GM15510 (cell line): ENCODE measurements around the gene NR2F6.

Source experiments
- POLR2A ChIP-seq: IDR thresholded peaks from 3 replicates; pipeline ENCODE4 v1.6.1; 2011; ENCODE audit warnings: borderline replicate concordance; ENCODE audit not compliant: insufficient read length; ENCODE audit errors: extremely low read depth

The NR2F6 gene

GRCh38 chr19:17235971-17236777, 9.5 kb downstream of the NR2F6 start:
- TF ChIP-seq POLR2A: no peak

- peak; percentile 44 for TF ChIP-seq POLR2A
Observed at GRCh38 chr19:17235300-17235970, 10.3 kb downstream of the NR2F6 start.

GRCh38 chr19:17234911-17235299, 10.8 kb downstream of the NR2F6 start:
- peak; percentile 39 for TF ChIP-seq POLR2A

GRCh38 chr19:17232258-17232657, 13.5 kb downstream of the NR2F6 start:
- no peak for TF ChIP-seq POLR2A

- TF ChIP-seq POLR2A: no peak
Observed at GRCh38 chr19:17229890-17230289, 15.8 kb downstream of the NR2F6 start.

GRCh38 chr19:17227798-17228367, 17.8 kb downstream of the NR2F6 start:
- no peak for TF ChIP-seq POLR2A

- TF ChIP-seq POLR2A: peak; percentile 93
Observed at GRCh38 chr19:17226002-17226933, 19.5 kb downstream of the NR2F6 start, which contains the start of gene OCEL1. Gene OCEL1 (plus strand): TSS chr19:17226226. CDS start chr19:17226248, 22 bp downstream.

- TF ChIP-seq POLR2A: no peak
Observed at GRCh38 chr19:17225053-17225452, 20.7 kb downstream of the NR2F6 start.

- no peak for TF ChIP-seq POLR2A
Observed at GRCh38 chr19:17220207-17220758, 25.4 kb downstream of the NR2F6 start.

- TF ChIP-seq POLR2A: no peak
Observed at GRCh38 chr19:17219286-17219685, 26.4 kb downstream of the NR2F6 start.

- TF ChIP-seq POLR2A: no peak
Observed at GRCh38 chr19:17216058-17216670, 29.6 kb downstream of the NR2F6 start.

- TF ChIP-seq POLR2A: peak; percentile 83
Observed at GRCh38 chr19:17215127-17215971, 30.4 kb downstream of the NR2F6 start, which contains the start of gene USE1. Gene USE1 (plus strand): TSS chr19:17215357. CDS start chr19:17215406, 49 bp downstream.
